Limb (tissue), 2 donors: Measurements from ENCODE around the gene GABRR1.
A peak's percentile ranks its signal among the peaks of the same experiment; 100 is the strongest.

Experiments
- DNase-seq, 2 donors: peaks; one replicate each; pipeline ENCODE4 v3.0.0-alpha.2; 2016; ENCODE audit errors: extremely low spot score in 2 of 2

The GABRR1 gene

GRCh38 chr6:89216411-89216810 lies 747 bp downstream of the GABRR1 start:
- DNase-seq: no peak

DNA sequence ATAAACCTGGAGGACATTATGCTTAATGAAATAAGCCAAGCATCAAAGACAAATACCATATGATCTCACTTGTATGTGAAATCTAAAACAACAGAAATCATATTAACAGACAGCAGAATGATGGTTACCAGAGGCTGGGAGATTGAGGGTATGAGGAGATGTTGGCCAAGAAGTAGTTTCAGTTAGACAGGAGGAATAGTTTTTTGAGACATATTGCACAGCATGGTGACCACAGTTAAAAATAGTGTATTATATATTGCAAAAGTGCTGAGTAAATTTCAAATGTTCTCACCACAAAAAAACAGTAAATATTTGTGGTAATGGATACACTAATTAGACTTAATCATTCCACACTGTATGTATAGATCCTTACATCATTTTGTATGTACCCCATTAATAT lies 1.8 kb downstream of the GABRR1 start:
- DNase-seq: no peak

DNA sequence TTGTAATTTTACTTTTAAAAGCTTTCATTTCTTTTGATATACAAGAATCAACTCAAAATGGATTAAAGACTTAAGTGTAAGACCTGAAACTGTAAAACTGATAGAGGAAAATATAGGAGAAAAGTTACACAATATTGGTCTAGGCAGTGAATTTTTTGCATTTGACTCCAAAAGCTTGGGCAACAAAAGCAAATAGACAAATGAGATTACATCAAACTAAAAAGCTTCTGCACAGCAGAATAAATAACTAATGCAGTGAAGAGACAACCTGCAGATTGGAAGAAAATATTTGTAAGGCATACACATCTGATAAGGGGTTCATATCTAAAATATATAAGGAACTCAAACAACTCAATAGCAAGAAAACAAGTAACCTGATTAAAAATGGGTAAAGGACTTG lies 3.0 kb downstream of the GABRR1 start:
- no peak for DNase-seq

DNA sequence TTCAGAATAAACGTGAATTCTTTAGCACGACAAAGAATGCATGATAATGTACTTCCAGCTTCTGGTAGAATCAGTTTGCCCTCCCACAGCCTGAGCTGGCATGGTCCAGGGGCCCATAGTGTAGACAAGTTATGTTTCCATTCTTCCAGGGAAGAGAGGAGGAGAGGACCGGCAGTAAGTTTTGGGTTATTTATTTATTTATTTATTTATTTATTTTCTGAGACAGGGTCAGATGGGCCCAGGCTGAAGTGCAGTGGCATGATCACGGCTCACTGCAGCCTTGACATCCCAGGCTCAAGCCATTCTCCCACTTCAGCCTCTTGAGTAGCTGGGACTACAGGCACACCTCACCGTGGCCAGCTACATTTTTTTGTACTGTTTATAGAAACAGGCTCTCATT lies 4.7 kb downstream of the GABRR1 start:
- DNase-seq: no peak

DNA sequence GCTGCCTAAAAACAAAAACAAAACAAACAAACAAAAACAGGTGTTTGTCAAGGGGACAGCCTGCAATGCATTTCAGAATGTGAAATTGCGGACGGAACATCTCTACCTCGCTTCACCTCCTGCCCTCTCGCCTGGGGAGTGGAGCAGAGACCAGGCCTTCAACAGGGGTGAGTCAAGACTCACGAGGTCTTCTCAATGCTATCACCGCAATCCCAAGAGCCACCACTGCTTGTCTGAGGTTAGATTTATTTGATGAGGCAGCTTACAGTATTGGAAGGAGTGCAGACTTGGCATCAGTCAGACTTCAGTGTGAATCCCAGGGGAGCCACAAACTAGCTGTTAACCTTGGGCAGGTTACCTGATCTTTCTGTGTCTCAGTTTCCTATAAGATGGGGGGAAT lies 7.7 kb downstream of the GABRR1 start:
- no peak for DNase-seq

- DNase-seq: no peak
These were observed 8.6 kb downstream of the GABRR1 start for GRCh38 chr6:89208551-89208950.

DNA sequence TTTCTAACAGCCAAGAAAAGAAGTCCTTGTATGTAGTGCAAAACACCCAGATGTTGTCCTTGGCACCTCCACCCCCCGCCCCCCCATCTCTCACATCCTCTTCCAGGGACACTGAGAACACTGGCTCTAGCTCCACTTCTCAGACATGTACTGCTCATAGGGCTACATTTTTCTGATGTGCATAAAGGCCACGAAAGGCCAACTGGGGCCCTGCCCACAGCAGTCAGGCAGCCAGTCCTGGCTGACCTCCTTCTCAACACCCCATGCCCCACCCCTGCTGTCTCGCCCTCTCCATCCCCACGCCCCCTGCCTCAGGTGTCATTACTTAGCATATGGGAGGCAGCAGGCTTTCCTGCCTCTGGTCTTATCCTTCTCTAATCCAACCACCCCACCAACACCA lies 11.3 kb downstream of the GABRR1 start:
- no peak for DNase-seq

DNA sequence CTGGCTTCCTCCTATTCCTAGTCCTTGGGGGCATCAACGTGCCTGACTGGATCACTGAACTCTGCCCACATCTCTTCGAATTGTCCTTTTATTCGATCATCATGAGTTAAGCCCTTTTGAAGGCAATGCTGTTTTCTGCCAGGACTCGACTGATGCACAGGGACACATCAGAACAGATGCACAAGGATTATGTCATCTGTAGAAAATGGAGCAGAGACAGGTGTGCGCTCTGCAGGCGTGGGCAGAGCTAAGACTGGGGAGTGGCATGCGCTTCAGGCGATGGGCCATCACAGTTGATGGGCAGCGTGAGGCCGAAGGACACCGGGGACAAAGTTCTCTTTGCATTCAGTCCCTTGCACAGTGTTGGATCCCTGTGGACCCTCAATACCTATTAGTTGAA lies 13.1 kb downstream of the GABRR1 start:
- no peak for DNase-seq

- no peak for DNase-seq
These were observed 16.4 kb downstream of the GABRR1 start for GRCh38 chr6:89200706-89201215.

GRCh38 chr6:89199579-89199978 lies 17.6 kb downstream of the GABRR1 start:
- DNase-seq: no peak

DNA sequence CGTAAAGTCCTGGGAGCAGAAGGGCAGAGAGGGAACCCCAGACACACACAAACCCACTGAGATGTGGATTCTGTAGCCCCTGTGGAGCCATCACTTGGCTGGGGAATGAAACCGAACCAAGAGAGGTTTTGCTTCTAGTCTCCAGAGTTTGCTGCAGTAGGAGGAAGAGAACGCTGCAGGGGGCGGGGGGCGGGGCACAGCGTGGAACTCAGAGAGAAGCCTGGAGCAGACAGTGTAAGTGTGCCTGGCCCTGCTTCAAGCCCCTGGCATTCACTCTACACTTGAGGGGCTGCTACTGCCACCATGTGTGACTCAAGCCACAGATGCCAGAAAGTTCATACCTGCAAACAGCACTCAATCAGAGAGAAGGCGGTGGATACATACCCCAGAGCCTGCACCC lies 18.9 kb downstream of the GABRR1 start:
- DNase-seq: no peak

- no peak for DNase-seq
These were observed 20.0 kb downstream of the GABRR1 start for GRCh38 chr6:89197141-89197540.

GRCh38 chr6:89194559-89194958 lies 22.6 kb downstream of the GABRR1 start:
- DNase-seq: no peak

- no peak for DNase-seq
These were observed 26.4 kb downstream of the GABRR1 start for GRCh38 chr6:89190741-89191140.

DNA sequence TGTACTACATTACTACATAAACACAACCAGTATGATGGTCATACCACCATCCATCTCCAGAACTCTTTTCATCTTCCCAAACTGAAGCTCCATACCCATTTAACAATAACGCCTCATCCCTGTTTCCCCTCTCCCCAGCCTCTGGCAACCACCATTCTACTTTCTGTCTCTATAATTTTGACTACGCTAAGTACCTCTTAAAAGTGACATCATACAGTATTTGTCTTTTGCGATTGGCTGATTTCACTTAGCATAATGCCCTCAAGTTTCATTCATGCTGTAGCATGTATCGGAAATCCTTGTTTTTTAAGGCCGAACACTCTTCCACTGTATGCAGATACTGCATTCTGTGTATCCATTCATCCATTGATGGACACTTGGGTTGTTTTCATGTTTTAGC lies 29.7 kb downstream of the GABRR1 start:
- no peak for DNase-seq

DNA sequence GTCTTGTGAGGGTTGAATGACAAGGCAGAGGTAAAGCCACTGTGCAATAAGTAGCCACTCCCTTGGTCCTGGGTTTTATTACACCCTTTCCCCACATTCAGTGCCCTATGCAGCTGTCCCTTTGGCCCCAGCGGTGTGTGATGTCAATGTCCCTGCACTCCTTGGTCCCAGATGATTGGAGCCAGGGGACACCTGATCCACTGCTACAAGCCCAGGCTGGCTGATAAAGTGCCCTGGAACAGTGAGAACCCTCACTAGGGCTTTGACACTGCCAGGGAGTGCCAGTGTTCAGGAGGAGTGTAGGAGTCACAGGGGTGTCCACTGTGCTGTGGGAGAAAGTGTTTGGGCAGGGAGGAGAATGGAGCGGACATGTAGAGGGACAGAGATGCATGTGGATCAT lies 30.4 kb downstream of the GABRR1 start:
- DNase-seq: no peak

DNA sequence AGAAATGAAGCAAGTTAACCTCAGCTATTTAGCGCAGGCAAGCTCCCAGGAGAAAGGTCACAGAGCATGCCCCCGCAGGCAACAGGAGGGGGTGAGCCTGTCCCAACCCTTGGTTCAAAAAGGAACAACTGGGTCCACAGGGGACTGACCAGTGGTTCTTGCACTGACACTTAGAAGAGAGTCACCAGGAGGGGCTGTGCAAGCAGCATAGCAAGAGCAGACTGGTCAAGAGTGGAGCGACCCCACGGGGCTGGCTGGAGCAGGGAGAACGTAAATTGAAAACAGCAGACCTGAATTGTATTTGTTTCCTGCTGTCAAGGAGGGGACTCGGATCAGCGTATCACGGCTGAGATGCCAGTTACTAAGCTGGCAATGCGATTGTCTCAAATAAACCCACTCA lies 32.8 kb downstream of the GABRR1 start:
- DNase-seq: no peak

DNA sequence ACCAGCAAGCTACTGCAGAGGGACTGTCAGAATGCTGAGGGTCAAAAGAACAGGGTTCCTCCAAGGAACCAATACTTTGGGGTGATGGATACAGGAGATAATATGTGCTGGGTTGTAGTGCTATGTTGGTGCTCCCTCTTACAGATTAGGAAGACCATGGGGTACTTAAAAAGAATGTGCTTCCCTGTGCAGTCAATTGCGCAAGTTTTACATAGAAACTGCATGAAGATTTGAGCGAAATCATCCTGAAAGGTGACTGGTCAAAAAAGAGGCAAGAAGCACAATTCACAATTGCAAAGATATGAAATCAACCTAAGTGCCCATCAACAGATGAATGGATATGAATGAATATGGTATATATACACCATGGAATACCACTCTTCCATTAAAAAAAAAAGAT lies 33.9 kb downstream of the GABRR1 start:
- DNase-seq: no peak

GRCh38 chr6:89180971-89181370 lies 36.2 kb downstream of the GABRR1 start:
- DNase-seq: peak in 1 of 2 donors; percentile 34

- DNase-seq: no peak
These were observed 37.0 kb downstream of the GABRR1 start for GRCh38 chr6:89180112-89180511.

DNA sequence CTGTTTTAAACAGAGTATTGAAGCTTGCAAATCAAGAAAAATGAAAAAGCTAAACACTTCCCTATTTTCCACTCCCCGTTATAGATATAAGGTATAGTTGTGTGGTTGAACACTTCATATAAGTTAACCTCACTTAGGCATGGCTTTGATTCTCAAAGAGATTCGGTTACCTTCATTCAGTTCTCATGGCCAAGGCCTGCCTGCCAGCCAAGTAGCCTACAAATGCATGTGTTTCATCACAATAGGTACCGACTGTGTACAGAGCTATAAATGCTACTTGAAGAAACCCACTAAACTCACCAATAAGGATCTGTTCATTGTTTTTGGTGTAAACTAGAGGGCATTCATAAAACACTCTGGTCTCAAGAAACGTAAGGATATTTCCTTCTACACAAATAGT lies 43.5 kb downstream of the GABRR1 start:
- no peak for DNase-seq

GRCh38 chr6:89172131-89172530 lies 45.0 kb downstream of the GABRR1 start:
- DNase-seq: no peak

GRCh38 chr6:89162047-89162371 lies 55.1 kb downstream of the GABRR1 start:
- DNase-seq: peak in 1 of 2 donors; percentile 41

GRCh38 chr6:89161326-89162046 lies 55.7 kb downstream of the GABRR1 start:
- DNase-seq: peak in 1 of 2 donors; percentile 32
